GM18526 (cell line): ENCODE data around the gene MEIS2.

Experiments used
- POLR2A ChIP-seq: IDR thresholded peaks from 3 replicates; pipeline ENCODE4 v1.6.1; 2011; ENCODE audit not compliant: insufficient read length; ENCODE audit errors: extremely low read depth

MEIS2 gene

GRCh38 chr15:36914960-36915808, 185.2 kb downstream of the MEIS2 start:
- TF ChIP-seq POLR2A = no peak

- no peak for TF ChIP-seq POLR2A
Observed at GRCh38 chr15:36914466-36914865, 185.9 kb downstream of the MEIS2 start.

GRCh38 chr15:36912311-36912712, 188.0 kb downstream of the MEIS2 start:
- no peak for TF ChIP-seq POLR2A

- TF ChIP-seq POLR2A = no peak
Observed at GRCh38 chr15:36911322-36911944, 188.9 kb downstream of the MEIS2 start.

GRCh38 chr15:36908991-36909390, 191.4 kb downstream of the MEIS2 start:
- TF ChIP-seq POLR2A = no peak

GRCh38 chr15:36907295-36907694, 193.1 kb downstream of the MEIS2 start:
- no peak for TF ChIP-seq POLR2A

- TF ChIP-seq POLR2A = no peak
Observed at GRCh38 chr15:36905908-36906307, 194.4 kb downstream of the MEIS2 start.

- no peak for TF ChIP-seq POLR2A
Observed at GRCh38 chr15:36904715-36905114, 195.6 kb downstream of the MEIS2 start.

GRCh38 chr15:36903922-36904556, 196.3 kb downstream of the MEIS2 start:
- no peak for TF ChIP-seq POLR2A

GRCh38 chr15:36903195-36903594, 197.2 kb downstream of the MEIS2 start:
- TF ChIP-seq POLR2A = no peak

- no peak for TF ChIP-seq POLR2A
Observed at GRCh38 chr15:36901012-36901411, 199.3 kb downstream of the MEIS2 start.

GRCh38 chr15:36899696-36900095, 200.7 kb downstream of the MEIS2 start:
- no peak for TF ChIP-seq POLR2A

GRCh38 chr15:36898536-36899126, 201.7 kb downstream of the MEIS2 start:
- no peak for TF ChIP-seq POLR2A

GRCh38 chr15:36897834-36898233, 202.5 kb downstream of the MEIS2 start:
- no peak for TF ChIP-seq POLR2A

- TF ChIP-seq POLR2A = no peak
Observed at GRCh38 chr15:36896949-36897348, 203.4 kb downstream of the MEIS2 start.

GRCh38 chr15:36894075-36894474, 206.3 kb downstream of the MEIS2 start:
- TF ChIP-seq POLR2A = no peak
